GM12878 (cell line): ENCODE measurements around the gene PPP6R2. TPM values are rescaled to one million over a fixed set of nuclear protein-coding genes. Genes with fewer than 3 reads are reported as not detected.

Experiments used
- ASH2L ChIP-seq: fragments of 300-600, 200-600 bp; sonication (generic); IDR thresholded peaks from 2 replicates; pipeline ENCODE4 v1.6.1; 2017; ENCODE audit warnings: low read depth, mild to moderate bottlenecking, borderline replicate concordance
- BACH1 ChIP-seq: fragments of 450-650 bp; IDR thresholded peaks from 2 replicates; pipeline ENCODE4 v1.6.1; 2017; ENCODE audit warnings: mild to moderate bottlenecking, borderline replicate concordance
- BMI1 ChIP-seq: fragments of 450-650 bp; IDR thresholded peaks from 2 replicates; pipeline ENCODE4 v1.6.1; 2016; ENCODE audit warnings: mild to moderate bottlenecking, moderate library complexity, borderline replicate concordance
- CBFB ChIP-seq: IDR thresholded peaks from 2 replicates; pipeline ENCODE4 v1.6.1; 2016; ENCODE audit warnings: antibody characterized with exemption, low read depth
- CHD2 ChIP-seq: IDR thresholded peaks from 2 replicates; pipeline ENCODE4 v1.6.1; 2011; ENCODE audit warnings: low read depth, low read length, improper control_type of control experiment, borderline replicate concordance
- EGR1 ChIP-seq, 2 experiments: IDR thresholded peaks; 1 replicate in 1 of 2; 2 replicates in 1 of 2; pipeline ENCODE4 v1.6.1; 2011 to 2012; ENCODE audit warnings: low read depth in 2 of 2, low read length in 2 of 2, borderline replicate concordance in 1 of 2, mild to moderate bottlenecking in 1 of 2, moderate library complexity in 1 of 2
- ETV6 ChIP-seq, 2 experiments: fragments of 450-650 bp in 1 of 2; IDR thresholded peaks in 1 of 2; conservative IDR thresholded peaks in 1 of 2; 2 replicates each; pipeline ENCODE4 v1.6.1; 2014; ENCODE audit warnings: antibody characterized with exemption in 1 of 2, borderline replicate concordance in 1 of 2, low read depth in 1 of 2, mild to moderate bottlenecking in 1 of 2, moderate library complexity in 1 of 2
- IKZF1 ChIP-seq: fragments of 450-650 bp; conservative IDR thresholded peaks from 2 replicates; pipeline ENCODE4 v1.6.1; 2017; ENCODE audit warnings: antibody characterized with exemption, mild to moderate bottlenecking
- KLF5 ChIP-seq: fragments of 450-650 bp; IDR thresholded peaks from 2 replicates; pipeline ENCODE4 v1.6.1; 2014; ENCODE audit warnings: mild to moderate bottlenecking; ENCODE audit not compliant: partially characterized antibody
- MEF2B ChIP-seq: fragments of 450-650 bp; IDR thresholded peaks from 2 replicates; pipeline ENCODE4 v1.6.1; 2018; ENCODE audit warnings: mild to moderate bottlenecking, moderate library complexity; ENCODE audit not compliant: partially characterized antibody, poor library complexity, severe bottlenecking
- NR2F1 ChIP-seq: fragments of 450-650 bp; conservative IDR thresholded peaks from 2 replicates; pipeline ENCODE4 v1.6.1; 2017; ENCODE audit warnings: mild to moderate bottlenecking
- PKNOX1 ChIP-seq: fragments of 450-650 bp; IDR thresholded peaks from 2 replicates; pipeline ENCODE4 v1.6.1; 2016; ENCODE audit warnings: mild to moderate bottlenecking
- POLR2A ChIP-seq: IDR thresholded peaks from 2 replicates; pipeline ENCODE4 v1.6.1; 2011; ENCODE audit warnings: low read depth, mild to moderate bottlenecking, low read length
- RB1 ChIP-seq: fragments of 450-650 bp; formaldehyde crosslinking; IDR thresholded peaks from 2 replicates; pipeline ENCODE4 v1.6.1; 2017; ENCODE audit warnings: mild to moderate bottlenecking, borderline replicate concordance
- RFX5 ChIP-seq: IDR thresholded peaks from 2 replicates; pipeline ENCODE4 v1.6.1; 2011; ENCODE audit warnings: low read depth, low read length, improper control_type of control experiment
- SMARCA5 ChIP-seq: fragments of 450-650 bp; IDR thresholded peaks from 2 replicates; pipeline ENCODE4 v1.6.1; 2017; ENCODE audit warnings: mild to moderate bottlenecking
- SREBF2 ChIP-seq: IDR thresholded peaks from 2 replicates; pipeline ENCODE4 v1.6.1; 2012; ENCODE audit warnings: mild to moderate bottlenecking, low read length
- USF2 ChIP-seq: IDR thresholded peaks from 2 replicates; pipeline ENCODE4 v1.6.1; 2011; ENCODE audit warnings: low read depth, low read length, improper control_type of control experiment, borderline replicate concordance
- YY1 ChIP-seq: IDR thresholded peaks from 2 replicates; pipeline ENCODE4 v1.6.1; 2011; ENCODE audit warnings: low read depth, mild to moderate bottlenecking, low read length
- ZNF592 ChIP-seq: fragments of 450-650 bp; IDR thresholded peaks from 2 replicates; pipeline ENCODE4 v1.6.1; 2017; ENCODE audit warnings: mild to moderate bottlenecking, moderate library complexity
- ZSCAN29 ChIP-seq: fragments of 450-650 bp; IDR thresholded peaks from 2 replicates; pipeline ENCODE4 v1.6.1; 2017; ENCODE audit warnings: mild to moderate bottlenecking, moderate library complexity
- polyA plus RNA-seq, 11 experiments: library from polyadenylated mRNA; depleted of rRNA in 4 of 11; unstranded in 6 of 11; stranded (reverse) in 5 of 11; fragments of >200 nt; fragmentation: Nextera tagmentation in 4 of 11; fragmentation: Illumina TruSeq in 1 of 11; extraction: Ambion mirVana in 4 of 11; extraction: Trizol in 1 of 11; gene quantifications; 1 replicate in 1 of 11; 2 replicates in 10 of 11; pipeline versions ENCODE4 v1.2.1 to v1.2.3, GENCODE V29; 2011 to 2016; ENCODE audit warnings: inconsistent platforms in 2 of 11, missing spikeins in 2 of 11, low read depth in 1 of 11
- total RNA-seq, 4 experiments: library from RNA; depleted of rRNA in 3 of 4; stranded (reverse); fragments of >200 nt in 3 of 4; fragmentation: Illumina TruSeq in 1 of 4; extraction: Trizol in 1 of 4; gene quantifications; 2 replicates each; pipeline versions ENCODE4 v1.2.1 to v1.2.3, GENCODE V29; 2013 to 2021

Gene PPP6R2
- total and polyA plus RNA-seq, 10 of the 15 experiments (the other 5 are each of a cell fraction or from before 2014, with no cell fraction given) = 0.29 to 52.6 (median 25.4) TPM

- TF ChIP-seq MEF2B = peak; percentile 12
- peak; percentile 46; the same call in 1 of the 2 replicates for TF ChIP-seq BACH1
- TF ChIP-seq BMI1 = no peak
- peak; percentile 64 for TF ChIP-seq POLR2A
- TF ChIP-seq SREBF2 = no peak
- peak; percentile 56; the same call in 1 of the 2 replicates for TF ChIP-seq NR2F1
- TF ChIP-seq RB1 = no peak; the same call in 1 of the 2 replicates
- peak in 1 of 2 experiments; percentile 40; a peak in 1 of 3 replicates for TF ChIP-seq EGR1 (IDR thresholded peaks at IDR 0.05; ENCODE audit: borderline replicate concordance in 1 of 2, low read depth in 2 of 2, low read length in 2 of 2)
- TF ChIP-seq PKNOX1 = no peak; the same call in 1 of the 2 replicates
- no peak for TF ChIP-seq CBFB
- TF ChIP-seq USF2 = no peak
- peak; percentile 66 for TF ChIP-seq IKZF1
- TF ChIP-seq YY1 = peak; percentile 84
- TF ChIP-seq KLF5 = no peak
- TF ChIP-seq SMARCA5 = 0 out of 2 replicates have a peak, but pooled peaks have one; percentile 54
- no peak for TF ChIP-seq ASH2L
- no peak for TF ChIP-seq ZSCAN29
- TF ChIP-seq RFX5 = no peak
- no peak for TF ChIP-seq ETV6 (conservative IDR thresholded peaks at IDR 0.05 in 1 of 2, IDR thresholded peaks at IDR 0.05 in 1 of 2; ENCODE audit: borderline replicate concordance in 1 of 2, low read depth in 1 of 2)
- TF ChIP-seq ZNF592 = no peak
- peak; percentile 24; the same call in 1 of the 2 replicates for TF ChIP-seq CHD2
These were observed 36.1 kb upstream of the PPP6R2 start, which contains the start of gene PLXNB2 (continued) for GRCh38 chr22:50306753-50307749.
